Aorta (tissue), 5 donors: ENCODE measurements around the gene BICC1. TPM values are rescaled to one million over a fixed set of nuclear protein-coding genes. Genes with fewer than 3 reads are reported as not detected.

Experiments
- ATAC-seq: fragments of 200-7000 bp; cut with Tn5 transposase; one replicate; pipeline ENCODE4 v1.9.1; 2022; ENCODE audit warnings: moderate library complexity; ENCODE audit not compliant: low FRiP score
- DNase-seq, 2 donors: peaks; one replicate each; pipeline ENCODE4 v3.0.0-alpha.2; 2020
- H3K27ac ChIP-seq, 2 donors: one replicate each; pipeline ENCODE4 v1.5.1; 2013; ENCODE audit warnings: low read length in 2 of 2, mild to moderate bottlenecking in 2 of 2, moderate library complexity in 2 of 2, control low read depth in 1 of 2, inconsistent platforms in 1 of 2, low read depth in 1 of 2
- H3K27me3 ChIP-seq, 2 donors: one replicate each; pipeline ENCODE4 v1.6.1; 2013; ENCODE audit warnings: control low read depth in 1 of 2, low read length in 1 of 2, mild to moderate bottlenecking in 1 of 2, moderate library complexity in 1 of 2; ENCODE audit not compliant: insufficient read depth in 2 of 2, control insufficient read depth in 1 of 2
- H3K36me3 ChIP-seq, 2 donors: one replicate each; pipeline ENCODE4 v1.6.1; 2013; ENCODE audit warnings: control low read depth in 1 of 2, low read length in 1 of 2, mild to moderate bottlenecking in 1 of 2; ENCODE audit not compliant: insufficient read depth in 2 of 2, control insufficient read depth in 1 of 2
- H3K4me1 ChIP-seq, 2 donors: one replicate each; pipeline ENCODE4 v1.6.1; 2013; ENCODE audit warnings: low read length in 2 of 2, control low read depth in 1 of 2, mild to moderate bottlenecking in 1 of 2, moderate library complexity in 1 of 2; ENCODE audit not compliant: insufficient read depth in 2 of 2, control insufficient read depth in 1 of 2
- H3K4me3 ChIP-seq, 2 donors: one replicate each; pipeline ENCODE4 v1.5.1; 2013; ENCODE audit warnings: low read length in 2 of 2, control low read depth in 1 of 2, mild to moderate bottlenecking in 1 of 2
- H3K9me3 ChIP-seq: one replicate; pipeline ENCODE4 v1.6.1; 2013; ENCODE audit warnings: mild to moderate bottlenecking, low read length; ENCODE audit not compliant: control insufficient read depth
- WGBS, 2 donors: extraction: QIAGEN DNeasy Blood & Tissue Kit; methylation state at CpG; one replicate each; pipeline ENCODE4 v1.1.7; 2013; 5-methylcytosine and 5-hydroxymethylcytosine counted together
- intact Hi-C, 2 donors: fragments of 100-400 bp; cut with DNase I; formaldehyde crosslinking; loops; one replicate each; pipeline versions ENCODE4 v1.14.2 to v1.15.0; 2022
- long read RNA-seq, 2 donors: library from polyadenylated mRNA; unstranded; transcript quantifications; one replicate each; pipeline ENCODE4 v2.0.0, GENCODE V29; 2020 to 2021
- polyA plus RNA-seq, 2 donors: library from polyadenylated mRNA; stranded (reverse); fragments of 200-250 nt; gene quantifications; one replicate each; pipeline ENCODE4 v1.2.3, GENCODE V29; 2013
- total RNA-seq, 2 donors: library from RNA; stranded (reverse); fragmentation: NEBNext Ultra II Directional; extraction: Animal tissue kit (Norgen Biotek cat#: 25700); gene quantifications; one replicate each; pipeline ENCODE4 v1.2.1, GENCODE V29; 2021
- donor health status: healthy with polysubstance abuse.
- donor health status: Bipolar disorder and iron deficiency.
- donor health status: DM: no; HTN: no; CAD: no.
- donor health status: DM: no; HTN: no; CAD: no.
- donor health status: DM: yes; HTN: yes; CAD: no.

BICC1 gene
- 10 to 100 TPM; 17.3 to 46.8 TPM for total RNA-seq
- 10 to 100 TPM in 1 of 2 donors, 1 to 10 TPM in 1; 3.8 to 10.5 TPM for polyA plus RNA-seq
- long read RNA-seq, donor 1, partial matches to known transcripts, result 1 of 13 reads
- long read RNA-seq, donor 1, other reads (novel, unspliced or antisense), result 12 of 13 reads
- long read RNA-seq, donor 2, partial matches to known transcripts, result 8 of 35 reads
- long read RNA-seq, donor 2, other reads (novel, unspliced or antisense), result 27 of 35 reads

DNA sequence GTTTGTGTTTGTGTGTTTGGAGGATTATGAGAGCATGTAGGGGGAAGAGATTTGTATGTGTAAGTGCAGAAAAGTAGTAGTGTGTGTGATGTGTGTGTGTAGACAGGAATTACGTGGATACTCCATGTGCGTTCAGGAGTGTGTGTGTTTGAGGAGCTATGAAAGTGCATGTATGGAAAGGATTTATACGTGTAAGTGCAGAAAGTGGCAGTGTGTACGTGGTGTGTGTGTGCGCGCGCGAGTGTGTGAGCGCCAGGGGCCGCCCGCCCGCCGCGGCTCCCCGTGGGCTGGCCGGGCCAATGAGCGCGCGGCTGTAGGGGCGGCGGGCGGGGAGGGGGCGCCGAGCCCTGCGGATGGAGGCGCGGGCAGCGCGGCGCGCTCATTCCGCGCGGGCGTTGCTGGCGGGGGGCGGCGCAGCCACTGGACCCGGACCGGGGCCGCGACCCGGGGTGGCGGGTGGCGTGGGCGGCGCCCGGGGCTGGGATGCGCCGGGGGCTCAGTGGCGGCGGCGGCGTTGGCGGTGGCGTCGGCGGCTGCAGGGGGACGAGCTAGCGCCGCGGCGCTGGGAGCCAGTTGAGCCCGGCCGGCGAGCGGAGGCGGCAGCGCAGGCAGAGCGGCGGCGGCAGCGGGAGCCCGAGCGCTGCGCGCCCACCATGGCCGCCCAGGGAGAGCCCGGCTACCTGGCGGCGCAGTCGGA is at the start of gene BICC1:
TSS of gene BICC1 (plus strand) at position 382 of the 697 bp plus-strand sequence. CDS start at position 654, 272 bp downstream.
- ATAC-seq, result peak; percentile 88
- peaks cover 0 to 5% of the 10 kb centered on the region in 2 donors for H3K4me1 ChIP-seq
- H3K27me3 ChIP-seq, result no peaks in the 10 kb centered on the region
- peak within 1 kb of the TSS; percentile 88 to 96 for H3K4me3 ChIP-seq
- WGBS, 2 donors, result 0 to 1% methylated on average over 37 to 82 of the region's 82 CpGs
- intact Hi-C loops, result loop anchor here in 1 of 2 donors (5.0 kb wide), 3 partner anchors 35 to 95 kb away; no protein-coding TSS in a partner anchor
- no peaks in the 10 kb centered on the region for H3K36me3 ChIP-seq
- H3K9me3 ChIP-seq, result no peaks in the 10 kb centered on the region
- peak within 1 kb of the TSS in 1 of 2 donors; percentile 20 for H3K27ac ChIP-seq
- DNase-seq, result peak; percentile 62 to 85

GRCh38 chr10:58464956-58465355 is 47.7 kb upstream of the BICC1 start:
- intact Hi-C loops, result no loop called here
- H3K27ac ChIP-seq, result no peak overlapping the region
- no peaks in the 10 kb centered on the region for H3K27me3 ChIP-seq
- H3K4me3 ChIP-seq, result no peak overlapping the region
- no peaks in the 10 kb centered on the region for H3K9me3 ChIP-seq
- peaks cover 2 to 3% of the 10 kb centered on the region in 2 donors for H3K4me1 ChIP-seq
- DNase-seq (no peak), ATAC-seq (peak; percentile 15)
- no peaks in the 10 kb centered on the region for H3K36me3 ChIP-seq
- WGBS, 2 donors, result 92 to 97% methylated on average over 2 of the region's 2 CpGs

DNA sequence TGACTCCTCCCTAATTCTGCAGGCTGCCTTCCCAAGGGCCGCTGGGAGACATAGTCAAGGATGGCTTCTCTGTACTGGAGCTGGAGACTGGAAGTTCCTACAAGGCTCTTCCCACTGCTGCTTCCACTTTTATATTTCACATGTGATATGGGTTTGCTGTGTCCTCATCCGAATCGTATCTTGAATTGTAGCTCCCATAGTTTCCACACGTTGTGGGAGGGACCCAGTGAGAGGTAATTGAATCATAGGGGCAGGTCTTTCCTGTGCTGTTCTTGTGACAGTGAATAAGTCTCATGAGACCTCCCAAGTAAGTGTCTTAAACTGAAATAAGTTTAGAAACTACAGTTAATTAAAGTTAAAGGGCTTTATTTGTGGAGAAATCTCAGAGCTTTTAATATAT is 47.0 kb upstream of the BICC1 start:
- no peaks in the 10 kb centered on the region for H3K36me3 ChIP-seq
- peaks cover 2 to 3% of the 10 kb centered on the region in 2 donors for H3K4me1 ChIP-seq
- no peaks in the 10 kb centered on the region for H3K27me3 ChIP-seq
- DNase-seq (no peak), ATAC-seq (no peak)
- H3K9me3 ChIP-seq, result no peaks in the 10 kb centered on the region
- 60 to 64% methylated on average over 4 of the region's 4 CpGs for WGBS, 2 donors
- intact Hi-C loops, result no loop called here
- no peak overlapping the region for H3K27ac ChIP-seq
- no peak overlapping the region for H3K4me3 ChIP-seq

DNA sequence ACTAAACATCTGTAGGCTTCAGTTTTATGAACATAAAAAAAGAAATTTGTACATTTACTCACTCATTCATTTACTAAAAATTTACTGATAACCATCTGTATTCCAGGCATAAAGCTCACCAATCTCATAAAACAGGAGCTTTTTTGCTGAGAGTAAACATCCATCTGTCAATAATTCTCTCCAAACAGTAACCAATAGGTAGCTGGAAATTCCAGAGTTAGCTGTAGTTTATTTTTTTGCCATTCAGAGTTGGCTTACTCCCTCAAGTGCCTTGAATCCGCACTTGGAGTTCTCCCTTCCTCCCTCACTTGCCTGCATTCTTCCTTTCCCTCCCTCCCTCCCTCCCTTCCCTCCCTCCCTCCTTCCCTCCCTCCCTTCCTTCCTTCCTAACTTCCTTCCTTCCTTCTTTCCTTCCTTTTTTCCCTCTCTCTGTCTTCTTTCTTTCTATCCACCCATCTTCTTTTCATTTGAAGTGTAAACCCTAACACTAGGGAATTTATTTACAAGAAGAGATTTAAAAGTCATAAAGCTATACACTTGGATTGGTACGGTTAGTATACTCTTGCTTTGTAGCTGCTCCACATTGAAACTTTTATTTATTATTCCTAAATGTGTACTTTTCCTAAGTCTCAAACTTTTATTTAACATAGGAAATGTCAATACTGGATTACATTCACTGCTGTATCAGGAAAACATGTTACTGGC is 44.6 kb upstream of the BICC1 start:
- DNase-seq (no peak), ATAC-seq (no peak)
- H3K27ac ChIP-seq, result no peak overlapping the region
- WGBS, 2 donors, result 15 to 26% methylated on average over 2 of the region's 2 CpGs
- H3K27me3 ChIP-seq, result no peaks in the 10 kb centered on the region
- peaks cover 2 to 3% of the 10 kb centered on the region in 2 donors for H3K4me1 ChIP-seq
- H3K4me3 ChIP-seq, result no peak overlapping the region
- no peaks in the 10 kb centered on the region for H3K36me3 ChIP-seq
- intact Hi-C loops, result no loop called here
- H3K9me3 ChIP-seq, result no peaks in the 10 kb centered on the region

DNA sequence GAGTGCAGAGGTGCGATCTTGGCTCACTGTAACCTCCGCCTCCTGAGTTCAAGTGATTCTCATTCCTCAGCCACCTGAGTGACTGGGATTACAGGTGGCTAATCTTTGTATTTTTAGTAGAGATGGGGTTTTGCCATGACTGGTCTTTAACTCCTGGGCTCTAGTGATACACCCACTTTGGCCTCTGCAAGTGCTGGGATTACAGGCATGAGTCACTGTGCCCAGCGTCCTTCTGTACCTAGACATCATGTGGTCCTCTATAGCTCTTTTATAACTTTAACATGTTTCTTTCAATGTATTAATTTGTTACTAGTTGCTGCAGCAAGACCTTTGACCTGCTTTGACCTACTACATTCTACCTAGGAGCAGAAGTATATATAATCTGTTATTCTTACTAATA is 38.7 kb upstream of the BICC1 start:
- Histone ChIP-seq H3K27ac (no peak overlapping the region), H3K27me3 (no peaks in the 10 kb centered on the region), H3K4me3 (no peak overlapping the region), H3K9me3 (no peaks in the 10 kb centered on the region), H3K36me3 (no peaks in the 10 kb centered on the region), H3K4me1 (peaks cover 9 to 10% of the 10 kb centered on the region in 2 donors)
- WGBS, 2 donors, result 66 to 70% methylated on average over 3 of the region's 3 CpGs
- intact Hi-C loops, result no loop called here
- DNase-seq (no peak), ATAC-seq (no peak)

- 3 to 6% methylated on average over 11 of the region's 11 CpGs for WGBS, 2 donors
- peaks cover 7 to 10% of the 10 kb centered on the region in 2 donors for H3K4me1 ChIP-seq
- H3K9me3 ChIP-seq, result no peaks in the 10 kb centered on the region
- intact Hi-C loops, result loop anchor here in 1 of 2 donors (5.0 kb wide), 1 partner anchor 37 kb away; the partner anchor contains the start of gene BICC1
- H3K4me3 ChIP-seq, result peak overlapping the region; percentile 31 to 66
- H3K36me3 ChIP-seq, result no peaks in the 10 kb centered on the region
- H3K27me3 ChIP-seq, result no peaks in the 10 kb centered on the region
- H3K27ac ChIP-seq, result peak overlapping the region; percentile 77 to 90
- ATAC-seq, result peak; percentile 51
- no peak for DNase-seq
These were observed 37.1 kb upstream of the BICC1 start for GRCh38 chr10:58475322-58476277.

- DNase-seq, result peak; percentile 64 to 74
- H3K9me3 ChIP-seq, result no peaks in the 10 kb centered on the region
- intact Hi-C loops, result loop anchor here in 1 of 2 donors (5.0 kb wide), 1 partner anchor 35 kb away; the partner anchor contains the start of gene BICC1
These were observed 35.5 kb upstream of the BICC1 start for GRCh38 chr10:58477122-58477521.

GRCh38 chr10:58477902-58478301 is 34.8 kb upstream of the BICC1 start:
- H3K4me1 ChIP-seq, result peaks cover 7 to 10% of the 10 kb centered on the region in 2 donors
- 20 to 26% methylated on average over 2 of the region's 2 CpGs for WGBS, 2 donors
- intact Hi-C loops, result loop anchor here in 1 of 2 donors (5.0 kb wide), 1 partner anchor 34 kb away; the partner anchor contains the start of gene BICC1
- ATAC-seq (no peak), DNase-seq (no peak)
- no peak overlapping the region for H3K4me3 ChIP-seq
- no peaks in the 10 kb centered on the region for H3K36me3 ChIP-seq
- H3K27ac ChIP-seq, result no peak overlapping the region
- no peaks in the 10 kb centered on the region for H3K9me3 ChIP-seq
- no peaks in the 10 kb centered on the region for H3K27me3 ChIP-seq

More at GRCh38 chr10:58477122-58477521, 35.5 kb upstream of the BICC1 start:
- no peak overlapping the region for H3K4me3 ChIP-seq
- peaks cover 7 to 10% of the 10 kb centered on the region in 2 donors for H3K4me1 ChIP-seq
- H3K36me3 ChIP-seq, result no peaks in the 10 kb centered on the region
- H3K27me3 ChIP-seq, result no peaks in the 10 kb centered on the region
- ATAC-seq, result peak; percentile 64
- 0 to 2% methylated on average over 2 of the region's 2 CpGs for WGBS, 2 donors
- H3K27ac ChIP-seq, result peak overlapping the region in 1 of 2 donors; percentile 80
